Measurements from ENCODE around the gene DDX49.
"Not testable (repeated sequence)": the region's sequence is repeated elsewhere in the genome, so short reads cannot be mapped to it uniquely, and the experiment has no call there.

Gene DDX49

DNA sequence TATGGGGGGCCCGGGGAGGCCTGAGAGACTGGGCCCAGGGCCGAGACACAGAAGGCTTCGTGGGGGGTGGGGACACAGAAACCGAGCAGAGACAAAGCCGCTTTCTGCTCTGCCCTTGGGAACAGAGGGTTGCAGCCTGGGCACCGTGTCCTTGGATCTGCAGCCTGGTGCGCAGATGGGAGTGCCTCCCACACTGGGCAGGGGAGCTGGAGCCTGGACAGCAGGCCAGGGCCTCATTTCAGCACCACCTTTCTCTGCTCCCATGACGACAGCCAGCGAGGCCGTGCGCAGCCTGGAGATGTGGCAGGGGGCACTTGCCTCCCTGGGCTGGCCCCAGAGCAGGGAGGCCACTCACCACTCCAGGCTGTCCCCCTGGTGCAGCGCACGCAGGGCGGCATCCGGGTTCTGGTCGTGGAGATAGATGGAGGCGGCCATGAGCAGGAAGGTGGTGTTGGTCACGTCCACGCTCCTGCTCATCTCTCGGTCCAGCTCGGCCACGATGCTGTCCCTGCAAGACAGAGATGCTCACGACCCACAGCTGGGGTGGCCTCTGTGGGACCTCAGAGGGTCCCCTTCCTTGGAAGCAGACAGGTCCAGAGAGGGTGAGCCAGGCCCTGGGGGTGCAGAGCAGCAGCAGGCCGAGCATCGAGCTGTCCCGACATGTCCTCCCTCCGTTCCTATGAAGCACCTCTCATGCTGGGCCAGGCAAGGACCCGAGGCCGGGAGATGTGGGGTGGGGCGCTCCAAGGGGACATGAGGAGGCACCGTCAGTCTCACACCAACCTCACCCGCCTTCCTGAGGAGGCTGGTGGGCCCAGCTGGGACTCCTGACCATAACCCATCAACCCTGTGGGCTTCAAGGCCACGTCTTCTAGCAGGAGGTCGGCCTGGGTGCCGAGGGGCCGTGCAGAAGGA lies 12.7 kb upstream of the DDX49 start:
- H3K4me3 ChIP-seq: no peak overlapping the region
- no peak overlapping the region for H3K27ac ChIP-seq

GRCh38 chr19:18908917-18909619 lies 10.4 kb upstream of the DDX49 start:
- no peak overlapping the region for H3K27ac ChIP-seq
- H3K4me3 ChIP-seq: no peak overlapping the region

DNA sequence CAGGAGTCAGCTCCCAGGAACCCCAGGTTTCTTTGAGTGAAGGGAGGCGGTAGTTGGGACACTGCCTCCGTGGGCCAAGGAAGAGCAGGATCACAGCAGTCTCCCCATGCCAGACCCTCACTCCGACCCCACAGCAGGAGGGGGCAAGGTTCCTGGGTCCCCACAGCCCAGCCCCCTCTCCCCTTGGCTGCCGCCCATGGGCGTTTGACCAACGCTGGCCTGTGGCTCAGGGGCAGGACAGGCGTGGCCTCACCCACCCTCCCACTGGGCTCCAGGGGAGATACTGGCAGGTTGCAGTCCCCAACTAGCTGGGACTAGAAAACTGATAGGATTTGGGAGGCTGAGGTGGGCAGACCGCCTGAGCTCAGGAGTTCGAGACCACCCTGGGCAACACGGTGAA lies 9.5 kb upstream of the DDX49 start:
- Histone ChIP-seq H3K27ac (no peak overlapping the region), H3K4me3 (no peak overlapping the region)

DNA sequence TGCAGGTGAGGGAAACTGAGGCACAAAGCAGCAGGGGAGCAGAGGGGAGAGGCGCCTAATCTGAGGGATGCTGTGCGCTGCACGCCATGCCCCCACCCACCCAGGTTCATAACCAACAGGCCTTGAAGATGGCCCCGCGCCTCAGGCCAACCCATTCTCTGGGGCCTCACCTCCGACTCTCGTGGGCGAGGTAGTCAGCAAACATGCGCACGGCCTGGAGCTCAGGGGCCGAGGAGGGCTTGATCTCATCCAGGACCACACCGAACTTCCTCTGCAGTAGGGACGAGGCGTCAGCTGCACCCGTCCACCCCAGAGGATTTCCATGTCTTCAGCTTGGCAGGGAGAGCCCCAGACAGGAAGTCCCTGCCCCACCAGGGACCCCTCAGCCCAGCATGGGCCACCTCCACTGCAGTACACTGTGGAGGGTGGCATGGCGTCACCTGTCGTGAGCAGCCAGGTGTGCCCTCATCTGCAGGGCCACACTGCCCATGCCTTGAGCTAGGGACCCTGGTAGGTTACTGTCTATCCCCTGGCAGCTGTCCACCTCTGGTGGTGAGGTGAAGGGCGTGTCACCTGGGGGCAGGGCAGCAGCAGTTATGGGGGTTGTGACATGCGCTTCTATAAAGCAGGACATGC lies 8.6 kb upstream of the DDX49 start:
- no peak overlapping the region for H3K4me3 ChIP-seq

DNA sequence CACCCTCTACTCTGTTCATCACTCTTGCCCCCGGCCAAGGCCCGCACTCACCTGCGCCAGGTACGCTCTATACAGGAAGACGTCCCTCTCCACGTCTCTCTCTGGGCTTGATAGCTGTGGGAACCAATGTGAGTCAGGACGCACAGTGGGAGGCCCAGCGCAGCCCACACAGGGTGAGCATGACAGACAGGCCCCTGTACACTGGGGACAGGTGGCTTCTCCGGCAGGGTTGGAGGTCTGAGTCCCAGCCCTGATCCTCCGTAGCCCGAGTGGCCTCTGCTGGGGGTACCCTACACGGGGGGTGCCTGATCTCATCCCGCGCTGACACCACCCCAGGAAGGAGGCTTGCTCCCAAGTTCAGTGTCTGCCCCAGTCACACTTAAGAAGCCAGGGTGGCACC lies 6.6 kb upstream of the DDX49 start:
- Histone ChIP-seq H3K27ac (no peak overlapping the region), H3K4me3 (no peak overlapping the region)

More for the DNA sequence above, 8.6 kb upstream of the DDX49 start:
- H3K27ac ChIP-seq: no peak overlapping the region

DNA sequence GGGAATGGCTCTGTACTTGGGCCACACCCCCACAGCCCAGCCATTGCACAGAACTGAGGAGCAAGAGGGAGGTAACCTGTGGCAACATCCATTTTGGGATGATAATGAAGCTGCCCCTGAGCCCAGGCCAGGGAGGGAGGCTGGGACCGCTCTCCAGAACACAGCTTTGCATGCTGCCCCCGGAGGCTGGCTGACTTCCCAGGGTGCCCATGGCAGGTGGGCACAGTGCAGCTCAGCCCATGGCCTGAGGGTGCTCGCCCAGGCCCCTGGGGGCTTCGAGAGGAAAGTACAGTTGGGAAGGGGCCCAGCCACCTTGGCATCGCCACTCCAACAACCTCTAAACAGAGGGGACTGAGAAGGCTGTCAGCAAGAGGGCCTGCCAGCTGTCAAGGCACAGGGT lies 6.0 kb upstream of the DDX49 start:
- H3K4me3 ChIP-seq: no peak overlapping the region
- H3K27ac ChIP-seq: no peak overlapping the region

DNA sequence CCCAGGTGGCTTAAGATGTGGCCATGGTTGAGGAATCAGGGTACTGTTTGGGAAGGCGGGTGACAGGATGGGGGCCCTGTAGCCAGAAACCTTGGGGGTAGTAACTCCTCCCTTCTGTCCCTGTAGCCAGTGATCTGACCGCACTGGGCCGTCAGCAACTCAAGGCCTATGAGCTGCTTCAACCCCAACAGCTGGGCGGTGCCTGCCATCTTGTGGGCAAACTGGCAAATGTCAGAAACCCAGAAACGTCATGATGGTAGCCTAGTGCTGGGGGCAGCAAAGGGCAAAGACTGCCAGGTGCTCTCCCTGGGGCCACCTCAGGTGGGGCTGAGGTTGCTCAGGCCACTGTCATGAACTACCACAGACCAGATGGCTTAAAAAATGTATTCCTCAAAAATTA lies 3.9 kb upstream of the DDX49 start:
- Histone ChIP-seq H3K4me3 (no peak overlapping the region), H3K27ac (no peak overlapping the region)

- not testable (repeated sequence) for H3K27ac ChIP-seq, H3K4me3 ChIP-seq
Measured at GRCh38 chr19:18917593-18917992, 1.9 kb upstream of the DDX49 start.

DNA sequence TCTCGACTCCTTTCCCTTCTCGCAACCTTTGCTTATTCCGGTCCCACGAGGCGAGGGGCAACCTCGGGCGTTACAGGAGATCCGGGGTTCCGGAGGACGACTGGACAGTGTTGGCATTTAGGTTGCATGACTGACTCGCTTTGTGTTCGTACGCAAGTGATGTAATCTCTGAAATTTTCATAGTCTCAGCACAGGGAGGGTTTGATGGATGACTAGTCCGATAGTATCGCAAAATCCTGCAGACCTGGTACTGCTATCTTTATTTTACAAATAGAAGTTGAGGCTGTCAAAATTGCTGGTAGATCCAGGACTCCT lies 342 bp downstream of the DDX49 start:
- Histone ChIP-seq H3K27ac (peak overlapping the region in 20 of 21 experiments; percentile 52 to 99 (median 80)), H3K4me3 (peak overlapping the region; percentile 75 to 100 (median 89))

DNA sequence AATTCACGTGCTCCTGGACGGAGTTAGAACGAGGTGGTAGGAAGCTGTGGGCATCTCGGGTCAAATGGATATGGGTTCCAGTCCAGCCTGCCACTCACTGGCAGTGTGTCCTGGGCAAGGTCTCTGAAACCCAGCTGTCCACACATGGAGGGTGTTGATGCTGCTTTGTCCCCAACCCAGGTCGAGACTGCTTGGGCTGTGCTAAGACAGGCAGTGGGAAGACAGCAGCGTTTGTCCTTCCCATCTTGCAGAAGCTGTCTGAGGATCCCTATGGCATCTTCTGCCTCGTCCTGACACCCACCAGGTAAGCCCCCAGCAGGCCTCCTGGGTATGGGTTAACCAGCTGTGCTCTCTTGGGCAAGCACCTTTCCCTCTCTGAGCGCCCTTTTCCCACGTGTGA lies 885 bp downstream of the DDX49 start:
- H3K27ac ChIP-seq: peak overlapping the region in 9 of 21 experiments; percentile 67 to 94 (median 81)
- H3K4me3 ChIP-seq: peak overlapping the region; percentile 75 to 100 (median 89)

GRCh38 chr19:18921593-18921992 lies 2.1 kb downstream of the DDX49 start:
- no peak overlapping the region for H3K27ac ChIP-seq
- no peak overlapping the region for H3K4me3 ChIP-seq

DNA sequence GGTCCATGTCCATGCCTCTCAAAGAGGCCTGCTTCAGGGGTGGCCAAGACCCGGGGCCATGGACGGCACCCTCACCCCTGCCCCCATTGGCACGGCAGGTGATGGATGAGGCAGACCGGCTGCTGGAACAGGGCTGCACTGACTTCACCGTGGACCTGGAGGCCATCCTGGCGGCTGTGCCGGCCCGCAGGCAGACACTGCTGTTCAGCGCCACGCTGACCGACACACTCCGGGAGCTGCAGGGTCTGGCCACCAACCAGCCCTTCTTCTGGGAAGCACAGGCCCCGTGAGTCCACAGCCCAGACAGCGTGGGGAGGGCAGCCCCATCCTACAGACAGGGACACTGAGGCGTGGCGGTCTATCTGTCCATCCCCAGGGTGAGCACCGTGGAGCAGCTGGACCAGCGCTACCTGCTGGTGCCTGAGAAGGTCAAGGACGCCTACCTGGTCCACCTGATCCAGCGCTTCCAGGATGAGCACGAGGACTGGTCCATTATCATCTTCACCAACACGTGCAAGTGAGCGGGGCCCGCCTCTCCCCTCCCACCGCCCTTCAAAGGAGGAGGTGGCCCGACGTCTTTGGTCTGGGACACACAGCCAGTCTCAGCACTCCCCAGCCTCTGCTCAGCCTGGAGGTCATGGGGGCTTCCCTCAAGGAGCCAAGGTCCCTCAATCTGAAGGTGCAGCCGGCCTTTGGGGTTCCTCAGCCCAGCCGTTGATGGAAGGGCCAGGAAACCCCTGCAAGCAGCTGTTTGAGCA lies 2.9 kb downstream of the DDX49 start:
- H3K4me3 ChIP-seq: no peak overlapping the region

GRCh38 chr19:18924684-18925213 lies 5.2 kb downstream of the DDX49 start:
- no peak overlapping the region for H3K4me3 ChIP-seq

More for the DNA sequence above, 2.9 kb downstream of the DDX49 start:
- no peak overlapping the region for H3K27ac ChIP-seq

GRCh38 chr19:18928018-18928805 lies 8.7 kb downstream of the DDX49 start:
- H3K4me3 ChIP-seq: no peak overlapping the region
- H3K27ac ChIP-seq: no peak overlapping the region

More at GRCh38 chr19:18924684-18925213, 5.2 kb downstream of the DDX49 start:
- no peak overlapping the region for H3K27ac ChIP-seq

DNA sequence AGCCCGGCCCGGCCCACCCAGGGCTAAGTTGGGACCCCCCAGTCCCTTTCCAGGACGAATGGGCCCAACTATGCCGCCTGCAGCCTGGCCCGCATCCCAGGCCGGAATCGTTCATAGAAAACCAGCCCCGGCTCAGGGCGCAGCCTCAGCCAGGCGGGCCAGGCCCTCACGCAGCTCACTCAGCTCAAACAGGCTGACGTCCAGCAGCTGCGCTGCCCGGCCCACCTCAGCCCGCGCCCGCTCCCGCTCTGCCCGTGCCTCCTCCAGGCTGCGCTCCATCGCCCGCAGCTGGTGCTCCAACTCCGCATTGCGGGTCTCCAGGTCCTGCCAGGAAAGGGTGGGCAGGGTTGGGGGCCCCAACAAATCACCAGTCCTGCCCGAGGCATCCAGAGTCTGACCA lies 9.8 kb downstream of the DDX49 start:
- no peak overlapping the region for H3K4me3 ChIP-seq
- no peak overlapping the region for H3K27ac ChIP-seq

DNA sequence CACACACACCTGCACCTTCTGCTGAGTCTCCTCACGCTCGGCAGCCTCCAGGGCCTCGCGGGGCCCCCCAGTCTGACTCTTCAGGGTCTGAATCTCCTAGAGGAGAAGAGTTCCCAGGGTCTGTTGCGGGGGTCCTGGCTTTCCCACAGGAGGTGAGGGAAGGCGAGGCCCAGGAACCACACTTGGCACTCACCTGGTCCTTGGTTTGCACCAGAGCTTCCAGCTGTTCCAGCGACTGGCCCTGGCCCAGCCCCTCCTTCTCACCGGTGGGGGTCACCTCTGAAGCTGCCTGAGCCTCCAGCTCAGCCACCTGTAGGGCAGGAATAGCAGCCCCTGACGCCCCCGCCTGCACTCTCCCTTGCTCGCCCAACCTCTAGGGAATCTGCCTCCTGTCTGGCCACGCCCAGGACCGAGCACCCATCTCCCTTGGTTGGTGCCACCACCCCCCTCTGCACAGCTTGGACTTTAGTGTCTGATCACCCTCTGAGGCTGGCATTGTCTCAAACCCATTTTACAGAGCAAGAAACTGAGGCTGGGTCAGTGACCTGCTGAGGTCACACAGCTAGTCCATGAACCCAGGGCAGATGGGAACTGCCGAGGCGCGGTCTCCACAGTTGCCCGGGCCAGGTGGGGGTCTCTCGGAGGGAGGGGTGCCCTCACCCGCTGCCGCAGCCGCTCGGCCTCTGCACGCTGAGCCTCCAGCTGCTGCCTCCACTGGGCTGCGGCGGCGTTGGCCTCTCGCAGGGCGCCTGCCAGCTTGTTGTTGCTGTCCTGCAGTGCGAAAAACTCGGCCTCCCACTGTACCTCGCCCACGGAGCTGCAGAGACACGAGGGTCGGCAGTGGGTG lies 12.0 kb downstream of the DDX49 start:
- no peak overlapping the region for H3K4me3 ChIP-seq
- no peak overlapping the region for H3K27ac ChIP-seq

DNA sequence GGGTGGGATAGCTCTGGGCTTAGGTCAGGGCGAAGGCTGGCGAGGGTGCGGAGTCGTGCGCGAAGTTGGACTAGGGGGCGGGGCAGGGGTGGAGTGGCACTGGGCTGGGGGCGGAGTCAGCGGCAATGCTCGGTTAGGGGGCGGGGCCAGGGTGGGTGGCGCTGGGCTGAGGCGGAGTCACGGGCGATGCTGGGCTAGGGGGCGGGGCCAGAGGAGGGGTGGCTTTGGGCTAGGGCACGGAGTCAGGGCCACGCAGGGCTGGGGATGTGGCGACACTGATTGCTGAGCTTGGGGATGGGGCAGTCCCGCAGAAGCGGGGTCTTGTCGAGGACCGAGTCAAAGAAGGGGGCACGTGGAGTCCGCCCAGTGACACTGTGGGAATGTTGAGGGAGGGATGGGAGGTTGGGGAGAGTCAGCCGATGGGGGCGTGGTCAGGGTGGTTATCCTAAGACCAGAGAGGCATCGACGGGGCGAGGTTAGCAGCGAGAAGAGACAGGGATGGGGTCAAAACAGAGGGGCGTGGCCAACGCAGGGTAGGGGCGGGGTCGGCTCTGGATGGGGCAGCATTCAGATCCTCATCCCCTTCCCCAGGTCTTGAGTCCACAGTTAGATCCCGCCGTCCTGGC lies 12.8 kb downstream of the DDX49 start:
- H3K27ac ChIP-seq: no peak overlapping the region
- H3K4me3 ChIP-seq: peak overlapping the region in 3 of 7 experiments; percentile 1 to 8 (median 2)

DNA sequence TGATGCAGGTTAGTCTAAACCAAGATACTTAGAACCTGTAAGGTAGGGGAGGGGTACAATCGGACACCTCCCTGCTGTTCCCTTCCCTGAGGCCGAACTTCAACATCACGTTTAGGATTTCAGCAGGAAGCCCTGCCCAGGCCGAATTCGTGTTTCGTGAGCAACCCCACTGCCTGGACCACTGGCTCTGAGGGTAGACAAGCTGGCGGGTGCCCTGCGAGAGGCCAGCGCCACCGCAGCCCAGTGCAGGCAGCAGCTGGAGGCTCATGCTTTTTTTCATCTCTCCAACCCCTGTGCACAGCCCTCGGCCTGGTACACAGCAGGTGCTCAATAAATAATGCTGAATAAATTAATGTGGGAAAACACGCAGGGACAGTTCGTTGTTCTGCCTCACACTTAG lies 13.8 kb downstream of the DDX49 start:
- Histone ChIP-seq H3K4me3 (no peak overlapping the region), H3K27ac (no peak overlapping the region)

Measured in skin epidermis (tissue), 12 donors.